Measurements from ENCODE around the gene SLAIN1. TPM values are rescaled to one million over a fixed set of nuclear protein-coding genes. Genes with fewer than 3 reads are reported as not detected.

The SLAIN1 gene
- total and polyA plus RNA-seq, 7 donors, result 0.69 to 19.3 (median 6.5) TPM

DNA sequence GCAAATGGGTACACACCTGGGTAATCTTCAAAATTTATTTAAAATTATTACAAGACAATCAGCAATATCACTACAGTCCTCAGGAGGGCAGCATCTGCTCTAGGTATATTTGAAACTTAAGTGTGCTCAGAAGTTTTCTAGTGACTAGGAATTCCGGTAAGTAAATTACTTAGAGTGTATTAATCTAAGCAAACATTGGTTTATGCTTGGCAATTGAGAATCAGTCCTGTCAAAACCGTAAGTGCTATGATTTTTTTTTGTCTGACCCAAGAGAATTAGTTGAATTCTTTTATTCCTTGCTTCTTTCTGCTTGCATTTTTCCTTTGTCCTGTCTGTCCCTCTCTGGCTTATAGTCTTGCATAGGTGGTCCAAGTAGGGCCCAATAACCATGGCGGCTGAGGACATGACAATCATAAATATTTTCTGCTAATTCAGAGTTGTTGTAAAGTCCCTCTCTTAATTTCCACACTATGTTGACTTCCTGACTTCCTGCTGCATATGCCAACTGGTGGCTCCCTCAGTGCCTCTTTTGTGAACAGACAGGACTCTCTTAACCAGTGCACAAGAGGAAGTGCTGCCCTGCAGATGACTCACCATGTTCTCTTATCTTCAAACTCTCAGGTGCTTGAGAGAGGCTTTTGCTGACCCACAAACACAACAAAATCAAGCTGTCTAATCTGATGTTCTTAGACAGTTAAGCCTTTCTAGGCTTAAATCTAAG lies 82.2 kb downstream of the SLAIN1 start:
- Histone ChIP-seq H3K9me3 (no peaks in the 10 kb centered on the region), H3K4me1 (no peaks in the 10 kb centered on the region), H3K36me3 (no peaks in the 10 kb centered on the region), H3K27ac (no peak overlapping the region), H3K27me3 (no peaks in the 10 kb centered on the region), H3K4me3 (no peak overlapping the region)
- intact Hi-C loops (cut with DNase I), result loop anchor here (2.0 kb wide), 1 partner anchor 341 kb away; no protein-coding TSS in a partner anchor
- WGBS, 2 donors, result 3% methylated on average over 3 of the region's 3 CpGs
- no peak for TF ChIP-seq POLR2A (IDR thresholded peaks at IDR 0.05)
- TF ChIP-seq, protein P1, sequence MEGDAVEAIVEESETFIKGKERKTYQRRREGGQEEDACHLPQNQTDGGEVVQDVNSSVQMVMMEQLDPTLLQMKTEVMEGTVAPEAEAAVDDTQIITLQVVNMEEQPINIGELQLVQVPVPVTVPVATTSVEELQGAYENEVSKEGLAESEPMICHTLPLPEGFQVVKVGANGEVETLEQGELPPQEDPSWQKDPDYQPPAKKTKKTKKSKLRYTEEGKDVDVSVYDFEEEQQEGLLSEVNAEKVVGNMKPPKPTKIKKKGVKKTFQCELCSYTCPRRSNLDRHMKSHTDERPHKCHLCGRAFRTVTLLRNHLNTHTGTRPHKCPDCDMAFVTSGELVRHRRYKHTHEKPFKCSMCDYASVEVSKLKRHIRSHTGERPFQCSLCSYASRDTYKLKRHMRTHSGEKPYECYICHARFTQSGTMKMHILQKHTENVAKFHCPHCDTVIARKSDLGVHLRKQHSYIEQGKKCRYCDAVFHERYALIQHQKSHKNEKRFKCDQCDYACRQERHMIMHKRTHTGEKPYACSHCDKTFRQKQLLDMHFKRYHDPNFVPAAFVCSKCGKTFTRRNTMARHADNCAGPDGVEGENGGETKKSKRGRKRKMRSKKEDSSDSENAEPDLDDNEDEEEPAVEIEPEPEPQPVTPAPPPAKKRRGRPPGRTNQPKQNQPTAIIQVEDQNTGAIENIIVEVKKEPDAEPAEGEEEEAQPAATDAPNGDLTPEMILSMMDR (IDR thresholded peaks at IDR 0.05), result peak in 3 of 4 experiments; percentile 32 to 49 (median 37)
- no peak for DNase-seq

DNA sequence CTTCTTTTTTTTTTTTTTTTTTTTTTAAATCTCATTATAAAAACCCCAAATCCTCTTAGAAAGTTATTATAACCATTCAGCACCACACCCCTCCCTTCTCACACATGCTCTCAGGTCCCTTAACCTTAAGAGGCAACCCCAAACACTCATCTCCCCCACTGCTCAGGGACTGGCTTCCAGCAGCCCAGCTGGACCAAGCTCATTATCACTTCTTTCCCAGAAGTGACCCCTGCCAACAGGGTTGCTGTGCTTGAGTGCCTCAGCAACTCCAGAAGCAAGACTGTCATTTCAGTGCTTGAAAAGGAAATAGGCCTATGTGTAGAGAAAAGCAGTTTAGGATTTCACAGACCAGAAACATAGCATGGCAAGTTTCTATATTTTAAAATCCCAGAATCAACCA lies 84.3 kb downstream of the SLAIN1 start:
- Histone ChIP-seq H3K4me1 (no peaks in the 10 kb centered on the region), H3K9me3 (no peaks in the 10 kb centered on the region), H3K36me3 (no peaks in the 10 kb centered on the region), H3K4me3 (no peak overlapping the region), H3K27me3 (no peaks in the 10 kb centered on the region), H3K27ac (no peak overlapping the region)
- TF ChIP-seq, protein P1 (IDR thresholded peaks at IDR 0.05), result no peak
- no peak for TF ChIP-seq EP300 (IDR thresholded peaks at IDR 0.05)
- no peak for TF ChIP-seq POLR2AphosphoS5 (IDR thresholded peaks at IDR 0.05)
- TF ChIP-seq POLR2A (IDR thresholded peaks at IDR 0.05), result no peak
- intact Hi-C loops (cut with DNase I), result loop anchor here (2.0 kb wide), 1 partner anchor 339 kb away; no protein-coding TSS in a partner anchor
- no peak for DNase-seq

DNA sequence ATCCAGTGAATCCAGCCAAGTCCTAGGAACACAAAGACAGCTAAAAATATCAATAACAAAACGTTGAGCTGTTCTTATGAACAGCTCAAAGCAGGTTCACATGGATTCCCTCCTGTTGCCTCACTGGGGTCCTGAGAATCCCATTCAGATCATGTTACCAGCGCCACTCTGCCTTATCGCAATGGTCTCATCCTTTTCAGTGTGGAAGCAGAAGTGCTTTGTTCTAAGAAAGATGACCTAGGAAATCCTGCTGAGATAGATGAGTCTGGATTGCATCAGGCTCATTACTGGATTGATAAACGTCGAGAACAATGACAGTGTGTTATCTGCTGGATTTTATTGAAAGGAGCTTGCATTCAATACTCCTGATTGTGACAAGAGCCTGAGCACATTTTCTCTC lies 87.0 kb downstream of the SLAIN1 start:
- Histone ChIP-seq H3K4me1 (no peaks in the 10 kb centered on the region), H3K4me3 (no peak overlapping the region), H3K36me3 (no peaks in the 10 kb centered on the region), H3K27ac (no peak overlapping the region), H3K27me3 (no peaks in the 10 kb centered on the region), H3K9me3 (no peaks in the 10 kb centered on the region)
- intact Hi-C loops (cut with DNase I), result no loop called here
- DNase-seq, result no peak
- 61 to 84% methylated on average over 5 of the region's 5 CpGs for WGBS, 2 donors
- TF ChIP-seq, protein P1 (IDR thresholded peaks at IDR 0.05), result no peak
- TF ChIP-seq EP300 (IDR thresholded peaks at IDR 0.05) (no peak), POLR2A (IDR thresholded peaks at IDR 0.05) (no peak), POLR2AphosphoS5 (IDR thresholded peaks at IDR 0.05) (no peak)

DNA sequence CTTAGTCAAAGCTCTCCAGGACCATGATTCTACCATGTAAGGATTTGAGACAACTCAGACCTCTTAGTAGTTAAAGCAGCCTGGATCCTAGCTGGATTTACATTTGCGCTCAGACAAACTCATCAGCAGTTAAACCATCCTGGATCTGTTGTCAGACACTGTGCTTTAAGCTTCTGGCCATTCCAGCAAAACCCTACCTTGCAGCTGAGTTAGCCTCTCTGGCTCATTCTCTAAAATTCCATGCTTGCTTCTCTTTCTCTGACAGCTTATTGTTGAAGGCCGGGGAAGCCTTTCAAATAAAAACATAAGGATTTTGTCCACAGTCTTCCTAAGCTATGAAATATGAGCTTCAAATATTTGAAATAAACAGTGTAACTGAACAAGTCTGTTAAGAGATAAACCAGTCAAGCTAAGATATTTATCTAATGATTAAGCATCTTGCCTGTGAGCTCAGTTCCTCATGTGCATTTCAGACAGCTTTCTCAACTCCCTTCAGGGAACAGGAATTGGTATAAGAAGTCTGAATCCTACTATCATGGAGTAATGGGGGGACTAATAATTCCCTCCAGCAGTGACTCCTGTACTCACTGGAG lies 89.3 kb downstream of the SLAIN1 start:
- TF ChIP-seq EP300 (IDR thresholded peaks at IDR 0.05) (no peak), POLR2AphosphoS5 (IDR thresholded peaks at IDR 0.05) (peak in 2 of 4 donors; percentile 9 to 31), POLR2A (IDR thresholded peaks at IDR 0.05) (no peak)
- no peak overlapping the region for H3K27ac ChIP-seq
- no peaks in the 10 kb centered on the region for H3K36me3 ChIP-seq
- no peak for DNase-seq
- H3K4me3 ChIP-seq, result no peak overlapping the region
- H3K9me3 ChIP-seq, result peaks cover 0 to 8% (median under 1%) of the 10 kb centered on the region in 4 donors
- no peaks in the 10 kb centered on the region for H3K27me3 ChIP-seq
- H3K4me1 ChIP-seq, result no peaks in the 10 kb centered on the region
- WGBS, 2 donors, result 84 to 86% methylated on average over 2 of the region's 2 CpGs
- intact Hi-C loops (cut with DNase I), result no loop called here

DNA sequence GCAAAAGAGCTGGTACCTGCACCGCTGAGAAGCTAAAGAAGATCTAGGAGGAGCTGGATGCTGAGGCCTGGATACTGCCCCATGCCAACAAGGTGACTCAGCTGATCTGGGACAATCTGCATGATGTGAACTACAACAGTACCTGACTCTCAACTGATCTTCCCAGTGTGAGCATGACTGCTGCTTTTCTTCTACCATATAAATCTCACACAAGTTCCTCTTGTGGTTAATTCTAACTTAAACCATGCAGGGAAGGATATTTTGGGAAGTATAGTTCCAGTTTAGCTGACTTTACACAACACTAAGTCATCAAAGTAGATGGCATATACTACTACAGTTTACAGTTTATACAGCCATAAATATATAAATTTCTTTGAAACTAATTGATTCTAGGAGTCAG lies 91.9 kb downstream of the SLAIN1 start:
- TF ChIP-seq EP300 (IDR thresholded peaks at IDR 0.05), result no peak
- TF ChIP-seq POLR2AphosphoS5 (IDR thresholded peaks at IDR 0.05), result no peak
- TF ChIP-seq, protein P1 (IDR thresholded peaks at IDR 0.05), result no peak
- TF ChIP-seq POLR2A (IDR thresholded peaks at IDR 0.05), result no peak
- H3K36me3 ChIP-seq, result no peaks in the 10 kb centered on the region
- intact Hi-C loops (cut with DNase I), result no loop called here

More for the DNA sequence above, 91.9 kb downstream of the SLAIN1 start:
- Histone ChIP-seq H3K4me1 (no peaks in the 10 kb centered on the region), H3K4me3 (no peak overlapping the region), H3K9me3 (peaks cover 0 to 8% (median 5%) of the 10 kb centered on the region in 4 donors), H3K27ac (no peak overlapping the region), H3K27me3 (no peaks in the 10 kb centered on the region)
- no peak for DNase-seq
- WGBS, 2 donors, result 93 to 94% methylated on average over 1 of the region's 1 CpG

Measured in sigmoid colon (tissue), 7 donors.